HFF-Myc (cell line): ENCODE data around the gene RBM22.

Experiments
- DNase-seq: peaks from one replicate; pipeline ENCODE4 v3.0.0-alpha.2; 2011; ENCODE audit warnings: low read depth; ENCODE audit errors: extremely low read depth
- H3K4me3 ChIP-seq: replicated peaks from 2 replicates; pipeline ENCODE4 v1.5.1; 2011; ENCODE audit warnings: low read depth, mild to moderate bottlenecking, control low read depth, low read length
- CTCF ChIP-seq: IDR thresholded peaks from 2 replicates; pipeline ENCODE4 v1.5.1; 2012; ENCODE audit warnings: mild to moderate bottlenecking, low read depth, low read length, control low read depth; ENCODE audit errors: missing control alignments

The RBM22 gene

DNA sequence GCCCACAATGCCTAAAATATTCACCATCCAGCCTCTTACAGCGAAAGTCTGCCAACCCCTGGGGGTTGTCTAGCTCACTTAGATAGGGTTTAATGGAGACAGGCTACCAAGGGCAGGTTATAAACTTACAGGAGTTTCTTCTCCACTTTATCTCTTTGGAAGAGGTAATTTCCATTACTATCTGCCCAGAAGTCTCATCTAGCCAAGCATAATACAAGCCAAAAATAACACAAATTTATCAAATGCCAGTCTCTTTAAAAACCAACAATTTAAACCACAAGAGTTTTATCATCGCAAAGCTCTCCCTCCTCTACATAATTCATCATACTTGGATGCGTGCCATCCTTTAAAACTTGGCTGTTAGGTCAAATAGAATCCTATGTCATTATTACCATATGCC is 6.2 kb downstream of the RBM22 start:
- DNase-seq = no peak
- no peak overlapping the region for H3K4me3 ChIP-seq
- TF ChIP-seq CTCF = no peak

GRCh38 chr5:150692276-150692675 is 8.6 kb downstream of the RBM22 start:
- no peak for DNase-seq
- no peak overlapping the region for H3K4me3 ChIP-seq
- no peak for TF ChIP-seq CTCF

DNA sequence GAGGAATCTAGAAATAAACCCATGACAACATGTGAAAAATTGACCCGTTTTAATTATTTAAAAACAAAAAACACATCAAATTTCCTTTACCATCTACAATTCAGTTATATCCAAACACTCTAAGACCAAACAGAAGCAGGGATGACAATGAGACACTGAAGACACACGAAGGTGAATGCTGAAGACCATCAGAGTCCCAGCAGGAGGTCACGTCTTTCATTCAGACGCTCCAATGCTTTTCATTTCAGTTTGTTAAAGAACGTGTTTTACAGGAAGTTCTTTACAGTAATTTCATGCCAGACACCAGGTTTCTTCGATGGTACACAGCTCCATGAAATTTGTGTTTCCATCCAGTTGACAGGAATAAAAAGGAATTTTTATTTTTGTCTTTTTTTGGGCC is 10.1 kb downstream of the RBM22 start:
- no peak for DNase-seq
- TF ChIP-seq CTCF = no peak
- no peak overlapping the region for H3K4me3 ChIP-seq

GRCh38 chr5:150689120-150689519 is 11.7 kb downstream of the RBM22 start:
- no peak for TF ChIP-seq CTCF
- no peak for DNase-seq
- no peak overlapping the region for H3K4me3 ChIP-seq

DNA sequence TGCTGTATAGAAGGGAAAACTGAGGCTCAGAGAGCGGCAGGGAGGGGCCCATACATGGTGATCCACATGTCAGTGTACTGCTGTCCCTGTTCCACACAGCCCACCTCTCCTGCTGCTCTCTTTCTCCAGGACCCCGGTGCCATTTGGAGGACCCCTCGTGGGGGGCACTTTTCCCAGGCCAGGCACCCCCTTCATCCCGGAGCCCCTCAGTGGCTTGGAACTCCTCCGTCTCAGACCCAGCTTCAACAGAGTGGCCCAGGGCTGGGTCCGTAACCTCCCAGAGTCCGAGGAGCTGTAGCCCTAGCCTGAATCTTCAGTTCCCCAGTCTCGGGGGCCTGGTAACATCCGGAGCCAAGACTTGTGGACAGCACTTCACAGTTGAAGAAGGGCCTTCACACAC is 24.3 kb downstream of the RBM22 start:
- no peak for DNase-seq
- no peak for TF ChIP-seq CTCF
- no peak overlapping the region for H3K4me3 ChIP-seq

DNA sequence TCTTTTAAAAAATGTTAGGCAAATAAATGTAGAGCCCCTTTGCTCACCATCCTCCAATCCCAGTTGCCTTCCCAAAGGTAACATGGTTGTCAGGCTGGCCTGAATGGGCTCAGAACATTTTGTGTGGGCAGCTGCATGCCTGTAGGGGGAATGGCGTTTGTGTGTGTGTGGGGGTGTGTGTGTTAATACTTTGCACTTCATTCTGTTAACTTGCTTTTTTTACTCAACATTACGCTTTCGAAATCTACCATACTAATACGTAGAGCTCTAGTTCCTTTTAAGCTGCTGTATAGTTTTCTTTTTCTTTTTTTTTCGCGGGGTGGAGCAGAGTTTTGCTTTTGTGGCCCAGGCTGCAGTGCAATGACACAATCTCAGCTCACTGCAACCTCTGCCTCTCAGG is 25.8 kb downstream of the RBM22 start:
- DNase-seq = no peak
- H3K4me3 ChIP-seq = no peak overlapping the region
- no peak for TF ChIP-seq CTCF

- no peak for DNase-seq
- no peak overlapping the region for H3K4me3 ChIP-seq
- no peak for TF ChIP-seq CTCF
Measured at GRCh38 chr5:150674341-150674821, 26.5 kb downstream of the RBM22 start.
